ENCODE data around the gene TMEM236.

DNA sequence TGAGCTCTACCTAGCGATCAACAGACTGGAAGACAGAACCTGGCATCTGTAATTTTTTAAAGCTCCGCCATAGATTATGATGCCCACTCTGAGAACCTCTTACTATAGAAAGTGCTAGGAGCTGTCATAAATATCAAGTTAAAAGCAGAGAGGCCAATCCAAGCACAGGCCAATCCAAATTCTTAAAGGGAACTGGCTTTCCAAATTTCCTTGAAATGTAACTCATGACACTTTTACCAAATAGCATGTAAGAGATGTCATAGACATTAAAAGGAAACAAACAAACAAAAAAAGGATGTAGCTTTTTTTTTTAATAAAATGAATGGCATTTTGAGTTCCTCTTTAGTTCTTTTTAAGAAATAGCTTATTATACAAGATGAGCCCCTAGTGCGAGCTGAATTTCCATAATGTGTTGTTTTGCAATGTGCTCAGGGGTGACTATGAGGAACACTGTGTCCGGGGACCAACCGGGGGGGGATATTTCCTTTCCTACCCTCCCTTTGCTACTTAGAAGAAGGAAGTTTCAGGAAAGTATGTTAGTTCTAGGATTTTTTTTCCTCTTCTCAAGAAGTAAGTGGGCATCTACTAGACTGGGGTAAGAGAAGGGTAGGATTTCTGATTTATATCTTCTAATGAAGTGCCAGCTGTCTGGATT is 33.4 kb downstream of the TMEM236 start:
- TF ChIP-seq TAF1 (IDR thresholded peaks at IDR 0.05; ENCODE audit: low read depth) = no peak
- TF ChIP-seq, protein P1, sequence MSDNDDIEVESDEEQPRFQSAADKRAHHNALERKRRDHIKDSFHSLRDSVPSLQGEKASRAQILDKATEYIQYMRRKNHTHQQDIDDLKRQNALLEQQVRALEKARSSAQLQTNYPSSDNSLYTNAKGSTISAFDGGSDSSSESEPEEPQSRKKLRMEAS (IDR thresholded peaks at IDR 0.05) = no peak
- no peak for TF ChIP-seq RAD21 (IDR thresholded peaks at IDR 0.05; ENCODE audit: low read depth)
- no peak for TF ChIP-seq REST (IDR thresholded peaks at IDR 0.05; ENCODE audit: low read depth)
- no peak for TF ChIP-seq TCF12 (IDR thresholded peaks at IDR 0.05; ENCODE audit: low read depth)
- no peak for TF ChIP-seq EP300 (IDR thresholded peaks at IDR 0.05; ENCODE audit: borderline replicate concordance)

Data from Ishikawa (cell line).